ENCODE results near the gene CDC123. TPM values are rescaled to one million over a fixed set of nuclear protein-coding genes. Genes with fewer than 3 reads are reported as not detected.
A peak's percentile ranks its signal among the peaks of the same experiment; 100 is the strongest.
"Not testable (repeated sequence)": the region's sequence is repeated elsewhere in the genome, so short reads cannot be mapped to it uniquely, and the experiment has no call there.

CDC123 gene
- total RNA-seq, 1 experiment from 2014 or later, result 131 TPM

DNA sequence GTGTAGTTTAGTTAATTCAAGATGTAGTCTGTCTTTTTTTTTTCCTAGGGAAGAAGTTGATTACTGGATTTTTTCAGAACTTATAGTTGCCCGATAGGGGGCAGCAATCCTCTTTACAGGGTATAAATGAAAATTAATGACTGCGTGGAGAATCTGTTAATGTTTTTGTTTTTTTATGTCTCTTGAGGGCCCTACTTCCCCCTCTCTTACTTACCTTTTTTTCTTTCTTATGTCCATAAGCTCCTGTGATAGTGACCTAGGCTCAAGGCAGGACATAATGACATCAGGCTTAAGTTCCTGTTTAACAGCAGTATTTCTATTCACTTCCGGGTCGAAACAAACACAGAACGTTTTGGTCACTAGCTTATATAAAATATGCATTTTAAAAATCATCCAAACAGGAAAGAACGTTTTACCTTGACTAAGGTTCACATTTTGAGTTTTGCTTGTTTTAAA, 18.8 kb downstream of the CDC123 start:
- DNase-seq (ENCODE audit: low read depth, low spot score), result peak; percentile 54
- in situ Hi-C loops (cut with HindIII; ENCODE audit: low pct_unique_long_range_greater_than_20kb, low sequenced_read_pairs), result no loop called here

DNA sequence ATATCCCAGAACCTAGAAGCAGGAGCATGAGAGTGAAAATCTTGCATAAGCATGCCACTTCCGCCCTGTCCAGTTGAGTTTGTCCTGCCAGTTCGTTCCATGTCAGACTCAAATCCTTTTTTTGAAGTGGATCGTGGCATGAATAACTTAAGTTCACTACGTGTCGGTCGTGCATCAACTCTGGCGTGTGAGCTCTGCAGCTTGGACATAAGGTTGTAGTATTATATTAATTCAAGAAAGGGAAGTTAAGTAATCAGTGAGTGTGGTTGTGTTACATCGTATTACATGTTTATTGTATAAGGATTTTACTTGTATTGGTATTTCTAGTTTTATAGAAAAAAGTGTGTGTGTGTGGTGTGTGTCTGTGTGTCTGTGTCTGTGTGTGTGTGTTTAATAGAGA, 23.0 kb downstream of the CDC123 start:
- in situ Hi-C loops (cut with HindIII; ENCODE audit: low pct_unique_long_range_greater_than_20kb, low sequenced_read_pairs), result no loop called here
- no peak for DNase-seq (ENCODE audit: low read depth, low spot score)

DNA sequence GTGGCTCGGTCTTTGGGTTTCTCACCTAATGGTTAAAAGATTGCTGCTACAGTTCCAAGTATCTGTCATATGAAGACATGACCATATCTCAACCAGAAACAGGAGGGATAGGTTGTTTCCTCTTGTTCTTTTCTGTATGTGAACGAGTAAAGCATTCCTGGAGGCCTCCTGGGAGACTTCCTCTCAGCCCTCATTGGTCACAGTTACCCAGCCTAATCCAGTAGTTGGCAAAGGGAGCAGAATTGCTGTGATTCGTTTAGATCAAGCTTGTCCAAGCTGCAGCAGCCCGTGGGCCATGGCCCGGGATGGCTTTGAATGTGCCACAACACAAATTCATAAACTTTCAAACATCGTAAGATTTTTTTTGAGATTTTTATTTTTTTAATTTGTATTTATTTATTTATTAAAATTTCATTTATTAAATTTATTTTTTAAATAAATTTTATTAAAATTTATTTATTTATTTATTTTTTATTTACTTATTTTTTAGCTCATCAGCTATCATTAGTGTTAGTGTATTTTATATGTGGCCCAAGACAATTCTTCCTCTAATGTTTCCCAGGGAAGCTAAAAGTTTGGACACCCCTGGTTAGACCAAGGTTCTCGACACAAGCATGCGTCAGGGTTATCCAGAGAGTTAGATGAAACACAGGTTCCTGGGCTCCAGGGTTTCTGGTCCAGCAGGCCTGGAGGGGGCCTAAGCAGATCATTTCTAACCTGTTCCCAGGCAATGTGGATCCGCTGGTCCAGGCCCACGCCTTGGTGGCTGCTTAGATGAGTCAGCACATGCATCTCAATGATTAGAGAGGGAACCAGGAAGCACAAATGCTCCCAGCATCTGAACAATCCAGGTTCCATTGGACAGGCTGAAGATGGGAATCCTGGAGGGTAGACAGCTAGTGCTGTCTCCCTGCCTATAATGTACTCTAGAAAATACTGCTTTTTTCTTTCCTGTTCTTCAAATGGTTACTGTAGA, 25.6 kb downstream of the CDC123 start:
- no peak for DNase-seq (ENCODE audit: low read depth, low spot score)
- in situ Hi-C loops (cut with HindIII; ENCODE audit: low pct_unique_long_range_greater_than_20kb, low sequenced_read_pairs), result no loop called here

DNA sequence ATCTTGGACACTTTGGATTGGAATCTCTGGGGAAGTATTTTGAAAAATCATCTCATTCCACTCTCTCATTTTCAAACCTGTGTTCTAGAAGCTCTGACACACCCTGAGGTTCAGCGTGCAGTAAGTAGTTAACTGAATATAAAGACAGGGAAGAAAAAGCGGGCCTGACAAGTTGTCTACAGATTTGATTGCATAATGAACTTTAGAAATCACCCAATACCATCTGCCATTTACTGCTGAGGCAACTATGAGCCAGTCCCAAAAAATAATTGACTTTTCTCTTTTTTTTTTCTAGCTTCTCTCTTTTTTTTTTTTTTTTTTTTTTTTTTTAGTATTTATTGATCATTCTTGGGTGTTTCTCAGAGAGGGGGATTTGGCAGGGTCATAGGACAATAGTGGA, 29.5 kb downstream of the CDC123 start:
- no peak for DNase-seq (ENCODE audit: low read depth, low spot score)
- in situ Hi-C loops (cut with HindIII; ENCODE audit: low pct_unique_long_range_greater_than_20kb, low sequenced_read_pairs), result no loop called here

DNA sequence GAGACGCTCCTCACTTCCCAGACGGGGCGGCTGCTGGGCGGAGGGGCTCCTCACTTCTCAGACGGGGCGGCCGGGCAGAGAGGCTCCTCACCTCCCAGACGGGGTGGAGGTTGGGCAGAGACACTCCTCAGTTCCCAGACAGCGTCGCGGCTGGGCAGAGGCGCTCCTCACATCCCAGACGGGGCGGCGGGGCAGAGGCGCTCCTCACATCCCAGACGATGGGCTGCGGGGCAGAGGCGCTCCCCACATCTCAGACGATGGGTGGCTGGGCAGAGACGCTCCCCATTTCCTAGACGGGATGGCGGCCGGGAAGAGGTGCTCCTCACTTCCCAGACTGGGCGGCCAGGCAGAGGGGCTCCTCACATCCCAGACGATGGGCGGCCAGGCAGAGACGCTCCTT, 30.4 kb downstream of the CDC123 start:
- DNase-seq (ENCODE audit: low read depth, low spot score); in situ Hi-C loops (cut with HindIII; ENCODE audit: low pct_unique_long_range_greater_than_20kb, low sequenced_read_pairs): not testable (repeated sequence)

DNA sequence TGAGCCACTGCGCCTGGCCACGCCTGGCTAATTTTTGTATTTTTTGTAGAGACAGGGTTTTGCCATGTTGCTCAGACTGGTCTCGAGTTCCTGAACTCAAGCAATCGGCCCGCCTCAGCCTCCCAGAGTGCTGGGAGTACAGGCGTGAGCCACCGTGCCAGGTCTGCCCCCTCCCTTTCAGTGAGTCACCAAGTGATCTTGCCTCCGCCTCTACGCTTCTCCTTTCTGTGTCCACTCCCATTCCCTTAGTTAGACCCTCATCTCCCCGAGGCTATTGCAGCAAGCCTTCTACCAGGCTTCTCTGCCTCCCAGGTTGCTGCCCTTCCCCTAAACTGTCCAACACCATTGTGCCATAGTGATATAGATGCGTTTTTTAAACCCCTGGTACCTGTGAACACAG, 32.9 kb downstream of the CDC123 start:
- in situ Hi-C loops (cut with HindIII; ENCODE audit: low pct_unique_long_range_greater_than_20kb, low sequenced_read_pairs), result no loop called here
- DNase-seq (ENCODE audit: low read depth, low spot score), result no peak

DNA sequence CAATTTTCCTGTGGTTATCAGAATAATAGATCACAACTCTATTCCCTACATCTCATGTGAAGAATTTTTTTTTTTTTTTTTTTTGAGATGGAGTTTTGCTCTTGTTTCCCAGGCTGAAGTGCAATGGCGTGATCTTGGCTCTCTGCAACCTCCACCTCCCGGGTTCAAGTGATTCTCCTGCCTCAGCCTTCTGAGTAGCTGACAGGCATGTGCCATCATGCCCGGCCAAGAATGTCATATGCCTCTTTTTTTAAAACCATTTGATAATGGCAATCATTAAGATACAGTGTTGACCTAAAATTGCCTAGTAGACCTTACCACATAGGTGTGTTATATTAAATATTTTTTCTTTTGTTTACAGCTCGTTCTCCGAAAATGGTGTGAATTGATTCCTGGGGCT, 38.7 kb downstream of the CDC123 start:
- in situ Hi-C loops (cut with HindIII; ENCODE audit: low pct_unique_long_range_greater_than_20kb, low sequenced_read_pairs); DNase-seq (ENCODE audit: low read depth, low spot score): not testable (repeated sequence)

DNA sequence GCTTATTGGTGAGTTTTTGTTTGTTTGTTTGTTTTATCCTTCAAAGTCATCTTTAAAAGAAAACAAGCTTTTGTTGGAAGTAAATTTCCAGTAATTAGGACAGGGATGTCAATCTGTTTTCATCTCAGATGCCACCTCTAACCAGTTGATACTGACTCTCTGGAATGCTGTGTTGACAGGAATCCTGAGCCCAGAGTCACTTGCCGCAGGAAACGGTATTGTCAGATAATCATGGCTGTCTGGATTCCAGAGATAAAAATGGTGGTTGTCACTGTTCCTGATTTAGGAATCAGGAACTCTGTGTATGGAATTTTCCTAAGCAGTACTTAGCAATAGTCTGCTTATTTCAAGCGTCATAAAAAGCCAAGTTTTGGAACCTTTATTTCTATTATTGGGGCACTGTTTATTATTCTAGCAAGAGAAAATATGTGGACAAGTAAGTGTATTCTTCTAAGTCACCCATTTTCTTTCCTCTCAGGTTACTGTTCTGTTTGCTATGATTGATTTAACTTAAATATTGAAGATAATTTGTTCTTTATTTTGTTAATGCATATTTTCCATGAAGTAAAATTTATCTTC, 39.2 kb downstream of the CDC123 start:
- in situ Hi-C loops (cut with HindIII; ENCODE audit: low pct_unique_long_range_greater_than_20kb, low sequenced_read_pairs), result no loop called here

DNA sequence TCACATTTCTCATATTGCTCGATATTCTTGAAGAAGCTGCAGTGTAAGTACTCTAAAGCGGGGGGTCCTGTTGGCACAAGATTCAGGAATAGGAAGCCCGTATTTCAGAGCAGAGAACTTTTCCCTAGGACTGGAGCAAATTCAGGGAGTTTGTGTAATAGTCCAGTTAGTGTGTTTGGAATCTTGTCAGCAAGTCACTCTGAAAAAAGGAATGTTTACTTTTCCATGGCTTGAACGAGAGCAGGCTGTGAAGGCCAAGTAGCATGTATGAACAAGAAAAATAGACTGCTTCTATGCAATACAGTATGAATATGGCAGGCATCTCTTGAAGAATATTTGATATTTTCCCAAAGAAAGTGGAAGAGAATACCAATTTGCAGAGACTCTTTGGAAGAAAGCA, 39.8 kb downstream of the CDC123 start:
- DNase-seq (ENCODE audit: low read depth, low spot score), result no peak
- in situ Hi-C loops (cut with HindIII; ENCODE audit: low pct_unique_long_range_greater_than_20kb, low sequenced_read_pairs), result no loop called here

More for the DNA sequence above, 39.2 kb downstream of the CDC123 start:
- DNase-seq (ENCODE audit: low read depth, low spot score), result no peak

DNA sequence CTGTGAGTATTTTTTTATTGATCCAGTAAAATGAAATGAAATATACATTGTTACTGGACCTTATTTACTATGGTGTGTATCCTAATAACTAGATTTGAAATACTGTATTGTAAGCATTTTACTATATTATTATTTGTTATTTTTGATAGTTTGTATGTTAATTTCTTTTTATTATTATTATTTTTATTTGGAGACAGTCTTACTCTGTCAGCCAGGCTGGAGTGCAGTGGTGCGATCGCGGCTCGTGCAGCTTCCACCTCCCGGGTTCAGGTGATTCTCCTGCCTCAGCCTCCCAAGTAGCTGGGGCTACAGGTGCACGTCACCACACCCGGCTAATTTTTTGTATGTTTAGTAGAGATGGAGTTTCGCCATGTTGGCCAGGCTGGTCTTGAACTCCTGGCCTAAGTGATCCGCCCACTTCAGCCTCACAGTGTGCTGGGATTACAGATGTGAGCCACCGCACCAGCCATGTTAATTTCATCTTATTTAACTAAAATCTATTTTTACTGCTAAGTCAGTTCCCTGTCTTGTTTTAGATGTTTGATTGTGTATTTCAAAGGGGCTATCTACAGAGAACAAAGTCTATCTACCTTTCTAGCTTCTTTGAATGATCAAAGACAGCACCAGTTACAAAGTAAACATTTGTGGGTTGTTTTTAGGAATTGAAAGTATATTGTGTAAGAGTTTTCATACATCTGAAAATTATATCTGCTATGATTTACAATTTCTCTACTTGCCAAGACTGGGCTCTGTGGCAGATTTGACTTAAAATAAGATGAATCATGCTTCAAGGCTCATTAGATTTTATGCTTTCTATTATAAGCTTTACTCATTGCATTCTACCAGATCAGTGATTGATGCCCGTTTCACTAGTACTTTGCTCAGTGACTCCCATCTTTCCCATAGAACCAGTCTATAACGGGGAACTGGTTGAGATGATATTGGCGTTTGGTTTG, 41.6 kb downstream of the CDC123 start:
- DNase-seq (ENCODE audit: low read depth, low spot score), result no peak
- in situ Hi-C loops (cut with HindIII; ENCODE audit: low pct_unique_long_range_greater_than_20kb, low sequenced_read_pairs), result no loop called here

DNA sequence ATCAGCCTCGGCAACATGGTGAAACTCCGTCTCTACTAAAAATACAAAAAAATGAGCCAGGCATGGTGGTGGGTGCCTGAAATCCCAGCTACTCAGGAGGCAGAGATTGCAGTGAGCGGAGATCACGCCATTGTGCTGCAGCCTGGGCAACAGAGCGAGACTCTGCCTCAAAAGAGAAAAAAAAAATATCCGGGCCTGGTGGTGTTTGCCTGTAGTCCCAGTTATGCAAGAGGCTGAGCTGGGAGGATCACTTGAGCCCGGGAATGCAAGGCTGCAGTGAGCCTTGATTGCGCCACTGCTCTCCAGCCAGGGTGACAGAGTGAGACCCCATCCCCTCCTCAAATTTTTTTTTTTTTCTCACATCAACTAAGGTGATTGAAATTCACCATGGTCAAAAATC, 42.8 kb downstream of the CDC123 start:
- in situ Hi-C loops (cut with HindIII; ENCODE audit: low pct_unique_long_range_greater_than_20kb, low sequenced_read_pairs), result no loop called here
- no peak for DNase-seq (ENCODE audit: low read depth, low spot score)

DNA sequence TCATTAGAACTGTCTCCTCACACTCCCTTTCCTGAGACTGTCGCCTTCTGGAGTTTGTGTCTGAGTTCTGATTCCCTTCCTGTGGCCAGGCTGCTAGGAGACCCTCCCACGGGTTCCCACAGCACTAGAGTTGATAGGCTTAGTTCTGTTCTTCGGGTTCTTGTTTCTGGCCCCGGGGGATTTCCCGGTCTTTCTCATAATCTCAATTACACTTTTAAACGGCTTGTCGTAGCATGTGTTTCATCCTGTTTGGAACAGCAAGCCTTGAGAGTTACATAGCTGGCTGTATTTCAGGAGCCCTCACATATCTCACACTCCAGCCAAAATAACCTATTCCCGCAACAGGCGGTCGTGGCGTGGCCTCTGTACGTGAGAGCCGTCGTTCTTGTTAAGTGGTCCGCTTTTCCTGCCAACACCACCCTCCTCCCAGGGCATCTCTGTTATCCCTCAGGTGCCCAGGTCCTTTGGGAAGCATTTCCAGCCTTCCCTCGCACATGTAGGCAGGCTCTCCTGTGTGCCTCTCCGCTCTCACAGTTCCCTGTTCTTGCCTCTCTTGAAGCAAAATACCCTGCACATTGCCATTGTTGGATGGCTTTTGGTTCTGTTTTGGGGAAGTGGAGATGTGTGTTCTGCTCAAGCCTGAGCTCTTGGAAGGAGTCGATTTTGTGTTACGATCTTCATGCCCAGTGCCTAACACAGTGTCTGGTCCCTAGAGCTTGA, 46.0 kb downstream of the CDC123 start:
- in situ Hi-C loops (cut with HindIII; ENCODE audit: low pct_unique_long_range_greater_than_20kb, low sequenced_read_pairs), result no loop called here
- DNase-seq (ENCODE audit: low read depth, low spot score), result no peak

DNA sequence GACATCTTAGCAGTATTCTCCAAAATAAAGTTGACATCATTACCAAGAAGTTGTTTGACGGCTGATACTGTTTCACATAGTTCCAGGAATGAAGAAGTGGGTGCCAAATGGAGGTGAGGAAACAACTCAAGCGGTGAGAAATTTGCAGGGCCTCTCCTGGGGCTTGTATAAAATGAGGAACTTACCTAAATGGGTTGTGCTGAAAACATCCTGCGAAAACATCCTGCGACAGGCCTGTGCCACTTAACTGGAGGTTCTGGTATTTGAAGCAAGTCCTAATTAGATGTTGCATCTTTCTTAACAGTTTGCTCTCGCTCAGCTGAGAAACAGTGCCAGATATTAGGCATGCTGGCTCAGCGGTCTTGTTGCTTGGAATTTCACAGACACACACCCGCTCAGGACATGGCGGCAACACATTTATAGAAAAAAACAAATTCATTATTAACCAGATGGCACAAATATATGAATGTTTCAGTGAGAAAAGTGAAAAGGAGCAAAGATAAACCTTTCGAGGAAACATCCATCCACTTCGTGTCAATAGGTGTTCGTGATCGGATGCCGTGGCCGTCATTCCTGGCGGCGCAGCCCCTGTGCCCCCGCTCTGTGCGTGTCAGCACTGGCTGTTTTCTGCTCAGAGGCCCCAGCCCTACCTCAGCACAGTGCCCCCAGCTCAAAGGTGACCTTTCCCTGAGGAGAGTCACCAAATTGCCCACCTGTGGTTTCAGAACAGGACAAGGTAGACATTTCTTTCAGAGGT, 48.1 kb downstream of the CDC123 start:
- no peak for DNase-seq (ENCODE audit: low read depth, low spot score)
- in situ Hi-C loops (cut with HindIII; ENCODE audit: low pct_unique_long_range_greater_than_20kb, low sequenced_read_pairs), result no loop called here

DNA sequence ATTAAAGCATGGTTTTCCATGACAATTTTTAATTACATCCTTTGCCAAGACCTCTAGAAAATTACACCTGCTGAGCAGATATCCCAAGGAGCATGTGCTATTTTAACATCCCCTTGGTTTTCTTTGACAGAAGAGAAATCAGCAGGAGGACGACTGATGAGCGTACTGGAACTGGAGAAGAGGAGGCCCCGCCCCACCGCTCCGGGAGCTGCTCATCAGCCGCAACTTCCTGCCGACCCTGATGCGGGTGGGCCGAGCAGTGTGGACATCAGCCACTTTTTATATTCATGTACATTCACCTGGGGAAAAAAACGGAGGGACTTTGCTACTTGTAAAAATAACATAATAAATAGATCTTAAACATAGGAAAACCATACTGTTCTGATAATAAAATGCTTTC, 54.2 kb downstream of the CDC123 start:
- DNase-seq (ENCODE audit: low read depth, low spot score), result no peak
- in situ Hi-C loops (cut with HindIII; ENCODE audit: low pct_unique_long_range_greater_than_20kb, low sequenced_read_pairs), result no loop called here

DNA sequence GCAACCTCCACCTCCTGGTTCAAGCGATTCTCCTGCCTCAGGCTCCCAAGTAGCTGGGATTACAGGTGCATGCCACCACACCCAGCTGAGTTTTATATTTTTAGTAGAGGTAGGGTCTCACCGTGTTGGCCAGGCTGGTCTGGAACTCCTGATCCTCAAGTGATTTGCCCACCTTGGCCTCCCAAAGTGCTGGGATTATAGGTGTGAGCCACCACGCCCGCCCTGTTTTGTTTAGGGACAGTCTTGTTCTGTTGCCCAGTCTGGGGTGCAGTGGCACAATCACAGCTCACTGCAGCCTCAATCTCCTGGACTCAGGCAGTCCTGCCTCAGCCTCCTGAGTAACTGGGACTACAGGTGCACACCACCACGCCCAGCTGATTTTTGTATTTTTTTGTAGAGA, 54.7 kb downstream of the CDC123 start:
- DNase-seq (ENCODE audit: low read depth, low spot score); in situ Hi-C loops (cut with HindIII; ENCODE audit: low pct_unique_long_range_greater_than_20kb, low sequenced_read_pairs): not testable (repeated sequence)

DNA sequence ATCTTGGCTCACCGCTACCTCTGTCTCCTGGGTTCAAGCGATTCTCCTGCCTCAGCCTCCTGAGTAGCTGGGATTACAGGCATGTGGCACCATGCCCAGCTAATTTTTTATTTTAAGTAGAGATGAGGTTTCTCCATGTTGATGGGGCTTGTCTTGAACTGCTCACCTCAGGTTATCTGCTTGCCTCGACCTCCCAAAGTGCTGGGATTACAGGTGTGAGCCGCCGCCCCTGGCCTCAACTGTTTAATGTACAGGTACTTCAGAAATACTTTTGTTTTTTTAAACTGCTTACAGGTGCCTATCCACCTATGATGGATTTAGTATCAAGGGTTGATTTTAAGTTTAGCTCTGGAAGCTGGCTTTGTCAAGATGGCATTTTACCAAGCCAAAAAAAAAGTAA, 55.6 kb downstream of the CDC123 start:
- DNase-seq (ENCODE audit: low read depth, low spot score), result no peak
- in situ Hi-C loops (cut with HindIII; ENCODE audit: low pct_unique_long_range_greater_than_20kb, low sequenced_read_pairs), result no loop called here
